Gastroesophageal sphincter (tissue), 4 donors: Measurements from ENCODE around the gene TGFBR2. TPM values are rescaled to one million over a fixed set of nuclear protein-coding genes. Genes with fewer than 3 reads are reported as not detected.

Source experiments
- ATAC-seq: fragments of 150-250 bp; one replicate; pipeline ENCODE4 v1.9.1; 2016; ENCODE audit warnings: mild to moderate bottlenecking, moderate library complexity
- H3K27ac ChIP-seq, 4 donors: fragments of 200-600 bp; sonication (generic) in 3 of 4; 1 replicate in 3 of 4; 2 replicates in 1 of 4; pipeline ENCODE4 v1.5.1; 2016 to 2019
- H3K27me3 ChIP-seq: fragments of 200-600 bp; sonication (generic); one replicate; pipeline ENCODE4 v1.5.1; 2019
- H3K36me3 ChIP-seq, 2 donors: fragments of 200-600 bp; sonication (generic); one replicate each; pipeline ENCODE4 v1.5.1; 2019; ENCODE audit warnings: control low read depth in 1 of 2
- H3K4me1 ChIP-seq, 3 donors: fragments of 200-600 bp; sonication (generic); 1 replicate in 2 of 3; 2 replicates in 1 of 3; pipeline ENCODE4 v1.5.1; 2016 to 2019; ENCODE audit warnings: control low read depth in 2 of 3
- H3K4me3 ChIP-seq, 2 donors: fragments of 200-600 bp; sonication (generic); one replicate each; pipeline ENCODE4 v1.5.1; 2019; ENCODE audit warnings: mild to moderate bottlenecking in 1 of 2, moderate library complexity in 1 of 2
- H3K9me3 ChIP-seq, 3 donors: fragments of 200-600 bp; sonication (generic); one replicate each; pipeline ENCODE4 v1.5.1; 2017 to 2019; ENCODE audit warnings: control low read depth in 2 of 3
- EP300 ChIP-seq: sonication (generic); formaldehyde crosslinking; IDR thresholded peaks from one replicate; pipeline ENCODE4 v1.6.1; 2017; ENCODE audit warnings: antibody characterized with exemption, mild to moderate bottlenecking
- POLR2A ChIP-seq, 2 donors: fragments of 450-650 bp; IDR thresholded peaks; one replicate each; pipeline ENCODE4 v1.6.1; 2017; ENCODE audit warnings: antibody characterized with exemption in 2 of 2, mild to moderate bottlenecking in 2 of 2, moderate library complexity in 1 of 2
- POLR2AphosphoS5 ChIP-seq: sonication (generic); formaldehyde crosslinking; IDR thresholded peaks from one replicate; pipeline ENCODE4 v1.6.1; 2017; ENCODE audit warnings: antibody characterized with exemption
- WGBS, 2 donors: methylation state at CpG; one replicate each; pipeline ENCODE4 v1.1.5; 2018; ENCODE audit warnings: low coverage in 1 of 2; 5-methylcytosine and 5-hydroxymethylcytosine counted together
- total RNA-seq, 4 donors: library from RNA; depleted of rRNA; stranded (reverse); fragments of >200 nt; gene quantifications; one replicate each; pipeline ENCODE4 v1.1.0, GENCODE V29; 2016
- TF ChIP-seq, protein P1 (sequence below), 4 experiments: fragments of 200-600 bp in 2 of 4; fragments of 450-650 bp in 2 of 4; sonication (generic) in 1 of 4; IDR thresholded peaks; one replicate each; pipeline ENCODE4 v1.5.1; 2017 to 2019; ENCODE audit warnings: antibody characterized with exemption in 4 of 4, mild to moderate bottlenecking in 2 of 4, moderate library complexity in 2 of 4

The TGFBR2 gene
- total RNA-seq, 4 donors from 2014 or later: 174 to 297 (median 231) TPM

DNA sequence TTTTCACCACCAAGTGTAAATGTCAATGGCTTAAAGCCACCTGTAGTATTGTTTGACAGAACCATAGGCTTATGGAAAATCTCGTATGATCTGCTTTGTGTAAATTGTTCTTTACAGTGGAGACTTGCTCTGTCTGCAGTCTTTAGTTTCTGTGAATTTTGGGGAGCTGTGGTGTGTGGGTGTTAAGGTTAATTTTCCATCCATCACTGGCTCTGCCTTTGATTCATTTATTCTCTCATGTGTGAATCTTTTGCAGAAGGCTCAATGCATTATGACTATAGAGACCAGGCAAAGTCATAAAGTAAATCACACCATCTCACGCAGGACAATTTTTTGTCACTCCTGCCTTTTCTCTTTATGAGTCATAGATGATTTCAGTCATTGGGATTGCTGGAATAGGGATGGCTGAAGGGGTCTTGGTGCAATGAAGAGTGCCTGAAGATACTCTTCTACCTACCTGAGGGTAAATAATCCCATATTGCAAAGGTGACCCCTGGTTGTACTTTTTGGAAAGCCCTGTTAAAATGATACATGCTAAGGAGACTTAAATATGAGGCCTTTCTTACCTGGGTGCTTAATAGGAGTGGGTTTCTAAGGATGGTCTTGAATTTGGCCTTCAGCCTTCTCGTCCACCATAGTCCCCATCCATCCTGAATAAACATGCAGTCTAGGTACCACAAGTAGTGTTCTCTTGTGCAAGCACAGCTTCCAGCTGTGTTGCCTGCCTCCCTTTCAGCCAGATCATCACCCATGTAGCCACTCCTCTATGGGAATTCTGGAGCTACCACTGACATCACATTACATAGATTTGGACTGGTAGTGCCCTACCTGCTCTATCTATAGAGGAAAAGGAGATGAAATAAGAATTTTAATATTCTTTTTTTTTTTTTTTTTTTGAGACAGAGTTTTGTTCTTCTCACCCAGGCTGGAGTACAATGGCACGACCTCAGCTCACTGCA, 14.3 kb downstream of the TGFBR2 start:
- H3K27ac ChIP-seq: peak overlapping the region in 2 of 4 donors; percentile 4 to 29
- H3K36me3 ChIP-seq: peaks cover 0 to 17% of the 10 kb centered on the region in 2 donors
- peaks cover 26 to 100% (median 41%) of the 10 kb centered on the region in 3 donors for H3K4me1 ChIP-seq
- TF ChIP-seq, protein P1, sequence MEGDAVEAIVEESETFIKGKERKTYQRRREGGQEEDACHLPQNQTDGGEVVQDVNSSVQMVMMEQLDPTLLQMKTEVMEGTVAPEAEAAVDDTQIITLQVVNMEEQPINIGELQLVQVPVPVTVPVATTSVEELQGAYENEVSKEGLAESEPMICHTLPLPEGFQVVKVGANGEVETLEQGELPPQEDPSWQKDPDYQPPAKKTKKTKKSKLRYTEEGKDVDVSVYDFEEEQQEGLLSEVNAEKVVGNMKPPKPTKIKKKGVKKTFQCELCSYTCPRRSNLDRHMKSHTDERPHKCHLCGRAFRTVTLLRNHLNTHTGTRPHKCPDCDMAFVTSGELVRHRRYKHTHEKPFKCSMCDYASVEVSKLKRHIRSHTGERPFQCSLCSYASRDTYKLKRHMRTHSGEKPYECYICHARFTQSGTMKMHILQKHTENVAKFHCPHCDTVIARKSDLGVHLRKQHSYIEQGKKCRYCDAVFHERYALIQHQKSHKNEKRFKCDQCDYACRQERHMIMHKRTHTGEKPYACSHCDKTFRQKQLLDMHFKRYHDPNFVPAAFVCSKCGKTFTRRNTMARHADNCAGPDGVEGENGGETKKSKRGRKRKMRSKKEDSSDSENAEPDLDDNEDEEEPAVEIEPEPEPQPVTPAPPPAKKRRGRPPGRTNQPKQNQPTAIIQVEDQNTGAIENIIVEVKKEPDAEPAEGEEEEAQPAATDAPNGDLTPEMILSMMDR (IDR thresholded peaks at IDR 0.05): no peak
- no peak for TF ChIP-seq EP300
- no peak for TF ChIP-seq POLR2A (IDR thresholded peaks at IDR 0.05)
- no peak for TF ChIP-seq POLR2AphosphoS5
- no peak for ATAC-seq
- no peak overlapping the region for H3K4me3 ChIP-seq
- WGBS, 2 donors: 65 to 73% methylated on average over 3 to 4 of the region's 4 CpGs
- H3K9me3 ChIP-seq: no peaks in the 10 kb centered on the region
- H3K27me3 ChIP-seq: no peaks in the 10 kb centered on the region

DNA sequence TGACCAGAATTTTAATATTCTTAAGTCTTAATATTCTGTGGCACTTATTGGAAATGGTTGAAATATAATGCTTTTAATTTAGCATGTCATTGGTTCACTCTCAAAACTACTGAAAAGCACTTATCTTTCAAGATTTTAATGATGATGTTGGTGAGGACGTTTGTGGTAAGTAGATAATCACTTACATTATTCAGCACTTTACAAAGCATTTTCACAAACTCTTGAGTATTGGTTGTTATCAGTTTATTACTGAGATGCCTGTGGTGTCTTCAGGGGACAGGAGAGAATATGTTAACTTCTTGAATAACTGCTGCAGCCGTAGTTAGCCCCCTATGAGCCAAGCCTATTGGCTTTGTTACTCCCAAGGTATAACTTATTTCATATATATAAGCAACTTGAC, 15.2 kb downstream of the TGFBR2 start:
- WGBS, 2 donors: 57 to 60% methylated on average over 2 of the region's 2 CpGs
- H3K4me1 ChIP-seq: peaks cover 29 to 100% (median 46%) of the 10 kb centered on the region in 3 donors
- no peaks in the 10 kb centered on the region for H3K27me3 ChIP-seq
- ATAC-seq: no peak
- peaks cover 0 to 26% of the 10 kb centered on the region in 2 donors for H3K36me3 ChIP-seq
- H3K9me3 ChIP-seq: no peaks in the 10 kb centered on the region
- TF ChIP-seq, protein P1 (IDR thresholded peaks at IDR 0.05): no peak
- TF ChIP-seq POLR2AphosphoS5: no peak
- TF ChIP-seq EP300: no peak
- TF ChIP-seq POLR2A (IDR thresholded peaks at IDR 0.05): no peak
- H3K27ac ChIP-seq: peak overlapping the region in 3 of 4 donors; percentile 29 to 59 (median 32)
- H3K4me3 ChIP-seq: no peak overlapping the region

DNA sequence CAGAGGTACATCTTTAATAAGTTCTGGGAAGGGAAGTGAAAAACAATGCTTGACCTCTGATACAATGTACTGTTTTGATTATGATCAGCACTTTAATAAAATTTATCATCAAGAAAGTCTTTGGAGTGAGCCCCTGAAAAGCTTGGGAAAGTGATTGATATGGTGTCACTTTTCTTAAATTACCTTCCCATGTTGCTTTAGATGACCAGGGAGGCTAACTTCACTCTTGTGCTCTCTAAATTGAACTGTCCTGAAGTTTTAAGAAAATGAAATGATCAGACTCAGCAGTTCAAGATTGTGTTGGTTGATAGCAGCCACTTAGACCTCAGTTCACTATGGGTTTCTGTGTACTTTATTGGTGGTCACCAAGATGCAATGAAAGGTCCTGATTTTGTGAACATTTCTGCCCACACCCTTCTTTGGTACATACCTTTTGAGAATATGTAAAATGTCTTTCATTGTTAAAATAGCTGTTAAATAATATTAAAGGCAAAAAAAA, 15.7 kb downstream of the TGFBR2 start:
- Histone ChIP-seq H3K27me3 (no peaks in the 10 kb centered on the region), H3K4me1 (peaks cover 33 to 100% (median 44%) of the 10 kb centered on the region in 3 donors), H3K4me3 (no peak overlapping the region), H3K9me3 (no peaks in the 10 kb centered on the region), H3K36me3 (peaks cover 0 to 26% of the 10 kb centered on the region in 2 donors), H3K27ac (peak overlapping the region in 3 of 4 donors; percentile 29 to 59 (median 32))
- TF ChIP-seq, protein P1 (IDR thresholded peaks at IDR 0.05): no peak
- TF ChIP-seq POLR2AphosphoS5: no peak
- no peak for TF ChIP-seq EP300
- ATAC-seq: no peak

DNA sequence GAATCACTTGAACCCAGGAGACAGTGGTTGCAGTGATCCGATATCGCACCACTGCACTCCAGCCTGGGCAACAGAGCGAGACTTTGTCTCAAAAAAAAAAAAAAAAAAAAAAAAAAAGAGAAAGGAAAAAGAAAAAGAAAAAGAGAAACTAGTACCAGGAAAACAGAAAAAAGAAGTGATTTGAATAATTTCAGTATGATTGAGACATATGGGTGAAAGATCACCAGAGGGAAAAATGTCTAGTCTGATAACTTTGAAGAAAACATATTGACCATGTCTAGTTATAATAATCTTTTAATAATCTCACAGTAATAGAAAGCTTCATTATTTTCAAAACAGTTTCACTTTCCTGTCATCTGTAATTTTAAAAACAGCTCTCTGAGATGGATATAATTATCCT, 16.4 kb downstream of the TGFBR2 start:
- H3K36me3 ChIP-seq: peaks cover 0 to 26% of the 10 kb centered on the region in 2 donors
- no peaks in the 10 kb centered on the region for H3K9me3 ChIP-seq
- H3K27ac ChIP-seq: peak overlapping the region in 2 of 4 donors; percentile 32 to 59
- peaks cover 33 to 100% (median 47%) of the 10 kb centered on the region in 3 donors for H3K4me1 ChIP-seq
- TF ChIP-seq, protein P1 (IDR thresholded peaks at IDR 0.05): no peak
- no peak for TF ChIP-seq EP300
- TF ChIP-seq POLR2A (IDR thresholded peaks at IDR 0.05): no peak
- H3K4me3 ChIP-seq: no peak overlapping the region
- no peak for ATAC-seq
- H3K27me3 ChIP-seq: no peaks in the 10 kb centered on the region
- 82 to 100% methylated on average over 2 of the region's 3 CpGs for WGBS, 2 donors
